Amniotic stem cell (primary cell): Measurements from ENCODE around the gene UBQLN2.
"Not testable (repeated sequence)": the region's sequence is repeated elsewhere in the genome, so short reads cannot be mapped to it uniquely, and the experiment has no call there.

Source experiments
- DNase-seq: peaks from one replicate; lab custom pipeline; 2025; lab: John Stamatoyannopoulos, UW

UBQLN2 gene

DNA sequence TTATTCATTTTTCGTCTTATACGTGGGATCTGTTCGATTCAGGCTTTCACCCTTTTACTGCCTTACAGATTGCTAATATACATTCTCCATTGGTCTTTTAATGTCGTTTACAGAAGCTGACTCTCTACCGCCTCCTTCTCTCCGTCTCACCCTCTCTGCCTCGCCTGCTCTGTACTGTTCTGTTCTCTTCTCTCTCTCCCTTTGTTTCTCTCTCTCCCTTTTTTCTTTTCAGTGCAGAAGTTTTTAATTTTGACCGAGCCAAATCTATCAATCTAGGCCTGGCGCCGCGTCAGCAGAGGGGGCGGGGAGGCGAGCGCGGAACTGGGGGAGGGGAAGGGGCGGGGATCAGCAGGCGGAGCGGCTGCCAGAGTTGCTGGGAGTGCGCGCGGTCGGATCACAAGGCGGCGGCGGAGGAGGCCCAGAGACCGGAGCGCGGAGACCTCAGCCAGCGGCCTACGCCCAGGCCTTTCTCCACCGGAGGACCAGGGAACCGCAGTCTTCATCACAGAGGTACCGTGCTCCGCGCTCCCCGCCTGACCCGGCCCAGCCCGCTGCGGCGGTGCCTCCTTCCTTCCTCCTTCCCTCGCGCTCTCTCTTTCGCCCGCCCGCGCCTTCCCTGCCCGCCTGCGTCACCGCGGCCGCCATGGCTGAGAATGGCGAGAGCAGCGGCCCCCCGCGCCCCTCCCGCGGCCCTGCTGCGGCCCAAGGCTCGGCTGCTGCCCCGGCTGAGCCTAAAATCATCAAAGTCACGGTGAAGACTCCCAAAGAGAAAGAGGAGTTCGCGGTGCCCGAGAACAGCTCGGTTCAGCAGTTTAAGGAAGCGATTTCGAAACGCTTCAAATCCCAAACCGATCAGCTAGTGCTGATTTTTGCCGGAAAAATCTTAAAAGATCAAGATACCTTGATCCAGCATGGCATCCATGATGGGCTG is at the start of gene UBQLN2:
UBQLN2 (plus strand) TSS at position 397 of the 931 bp plus-strand sequence; CDS start at position 644, 247 bp downstream.
- peak; percentile 44 for DNase-seq

DNA sequence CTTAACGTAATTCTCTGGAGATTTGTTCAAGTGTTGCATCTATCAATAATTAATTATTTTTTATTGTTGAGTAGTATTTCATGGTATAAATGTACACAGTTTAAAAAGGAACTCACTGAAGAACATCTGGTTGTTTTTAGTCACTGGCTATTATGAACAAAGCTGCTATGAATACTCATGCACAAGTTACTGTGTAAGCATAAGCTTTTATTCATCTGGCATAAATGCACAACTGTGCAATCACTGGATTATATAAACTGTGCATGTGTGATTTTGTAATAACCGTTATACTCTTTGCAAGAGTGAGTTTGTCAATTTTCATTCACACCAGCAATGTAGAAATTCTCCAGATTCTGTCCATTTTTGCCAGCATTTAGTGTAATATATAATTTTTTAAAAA is 43.8 kb upstream of the UBQLN2 start:
- no peak for DNase-seq

DNA sequence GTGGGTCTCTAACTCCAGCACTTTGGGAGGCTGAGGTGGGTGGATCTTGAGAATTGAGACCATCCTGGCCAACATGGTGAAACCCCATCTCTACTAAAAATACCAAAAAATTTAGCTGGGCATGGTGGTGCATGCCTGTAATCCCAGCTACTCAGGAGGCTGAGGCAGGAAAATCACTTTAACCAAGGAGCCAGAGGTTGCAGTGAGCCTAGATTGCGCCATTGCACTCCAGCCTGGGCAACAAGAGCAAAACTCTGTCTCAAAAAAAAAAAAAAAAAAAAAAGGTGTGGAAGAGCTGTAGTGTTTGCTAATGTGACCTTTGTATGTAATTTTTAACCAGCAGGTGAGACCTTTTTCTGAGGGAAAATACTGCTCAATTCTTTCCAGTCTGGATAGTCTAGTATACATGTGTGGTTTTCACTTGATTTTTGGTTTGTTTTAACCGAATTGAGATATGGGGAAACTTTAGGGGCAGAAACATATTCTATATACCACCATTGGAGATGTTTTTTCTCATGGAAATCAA is 33.9 kb upstream of the UBQLN2 start:
- not testable (repeated sequence) for DNase-seq

GRCh38 chrX:56530011-56530410 is 33.4 kb upstream of the UBQLN2 start:
- DNase-seq = no peak

GRCh38 chrX:56550667-56551066 is 12.8 kb upstream of the UBQLN2 start:
- DNase-seq = no peak

DNA sequence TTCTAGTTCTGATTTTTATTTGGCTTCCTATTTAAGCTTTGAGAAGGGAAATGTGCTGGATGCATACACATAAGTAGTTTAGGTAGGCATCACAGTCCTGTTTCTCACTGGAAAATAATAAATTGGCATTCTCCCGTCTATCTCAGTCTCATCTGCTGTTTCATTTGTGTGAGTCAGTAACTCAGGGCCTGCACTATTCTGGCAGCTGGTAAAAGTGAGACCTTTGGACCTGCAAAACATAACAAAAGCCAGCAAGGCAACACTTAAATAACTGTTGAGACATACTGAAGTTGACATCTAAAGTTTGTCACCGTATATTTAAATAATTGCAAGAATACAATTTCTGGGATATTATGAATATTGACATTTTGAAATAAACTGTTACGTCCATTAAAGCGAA is 8.6 kb upstream of the UBQLN2 start:
- DNase-seq = no peak

GRCh38 chrX:56557376-56557929 is 6.0 kb upstream of the UBQLN2 start:
- DNase-seq = no peak

- no peak for DNase-seq
Observed at GRCh38 chrX:56564164-56564885, 898 bp downstream of the UBQLN2 start.

DNA sequence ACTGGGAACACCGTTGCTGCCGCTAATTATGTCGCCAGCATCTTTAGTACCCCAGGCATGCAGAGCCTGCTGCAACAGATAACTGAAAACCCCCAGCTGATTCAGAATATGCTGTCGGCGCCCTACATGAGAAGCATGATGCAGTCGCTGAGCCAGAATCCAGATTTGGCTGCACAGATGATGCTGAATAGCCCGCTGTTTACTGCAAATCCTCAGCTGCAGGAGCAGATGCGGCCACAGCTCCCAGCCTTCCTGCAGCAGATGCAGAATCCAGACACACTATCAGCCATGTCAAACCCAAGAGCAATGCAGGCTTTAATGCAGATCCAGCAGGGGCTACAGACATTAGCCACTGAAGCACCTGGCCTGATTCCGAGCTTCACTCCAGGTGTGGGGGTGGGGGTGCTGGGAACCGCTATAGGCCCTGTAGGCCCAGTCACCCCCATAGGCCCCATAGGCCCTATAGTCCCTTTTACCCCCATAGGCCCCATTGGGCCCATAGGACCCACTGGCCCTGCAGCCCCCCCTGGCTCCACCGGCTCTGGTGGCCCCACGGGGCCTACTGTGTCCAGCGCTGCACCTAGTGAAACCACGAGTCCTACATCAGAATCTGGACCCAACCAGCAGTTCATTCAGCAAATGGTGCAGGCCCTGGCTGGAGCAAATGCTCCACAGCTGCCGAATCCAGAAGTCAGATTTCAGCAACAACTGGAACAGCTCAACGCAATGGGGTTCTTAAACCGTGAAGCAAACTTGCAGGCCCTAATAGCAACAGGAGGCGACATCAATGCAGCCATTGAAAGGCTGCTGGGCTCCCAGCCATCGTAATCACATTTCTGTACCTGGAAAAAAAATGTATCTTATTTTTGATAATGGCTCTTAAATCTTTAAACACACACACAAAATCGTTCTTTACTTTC is 1.8 kb downstream of the UBQLN2 start:
- DNase-seq = no peak

GRCh38 chrX:56569378-56570057 is 6.1 kb downstream of the UBQLN2 start:
- DNase-seq = no peak

- DNase-seq = no peak
Observed at GRCh38 chrX:56572975-56573374, 9.5 kb downstream of the UBQLN2 start.

DNA sequence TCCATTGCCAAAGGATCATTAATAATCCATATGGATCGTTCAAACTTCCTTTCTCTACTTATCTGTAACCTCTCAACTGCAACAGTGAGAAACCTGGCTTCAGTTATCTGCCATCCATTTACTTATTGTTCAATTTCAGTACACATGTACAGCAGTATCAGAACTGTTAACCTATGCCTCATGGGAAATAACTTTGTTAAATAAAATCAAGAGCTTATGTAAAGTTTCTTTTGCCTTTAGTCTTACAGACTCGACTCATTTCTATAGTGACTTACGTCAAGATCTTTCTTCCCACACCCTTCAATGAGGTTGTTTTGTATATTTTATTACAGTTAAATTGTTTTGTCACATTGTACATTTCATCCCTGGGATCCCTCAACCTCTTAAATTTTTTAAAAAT is 11.4 kb downstream of the UBQLN2 start:
- DNase-seq = no peak

GRCh38 chrX:56576721-56577120 is 13.3 kb downstream of the UBQLN2 start:
- no peak for DNase-seq

DNA sequence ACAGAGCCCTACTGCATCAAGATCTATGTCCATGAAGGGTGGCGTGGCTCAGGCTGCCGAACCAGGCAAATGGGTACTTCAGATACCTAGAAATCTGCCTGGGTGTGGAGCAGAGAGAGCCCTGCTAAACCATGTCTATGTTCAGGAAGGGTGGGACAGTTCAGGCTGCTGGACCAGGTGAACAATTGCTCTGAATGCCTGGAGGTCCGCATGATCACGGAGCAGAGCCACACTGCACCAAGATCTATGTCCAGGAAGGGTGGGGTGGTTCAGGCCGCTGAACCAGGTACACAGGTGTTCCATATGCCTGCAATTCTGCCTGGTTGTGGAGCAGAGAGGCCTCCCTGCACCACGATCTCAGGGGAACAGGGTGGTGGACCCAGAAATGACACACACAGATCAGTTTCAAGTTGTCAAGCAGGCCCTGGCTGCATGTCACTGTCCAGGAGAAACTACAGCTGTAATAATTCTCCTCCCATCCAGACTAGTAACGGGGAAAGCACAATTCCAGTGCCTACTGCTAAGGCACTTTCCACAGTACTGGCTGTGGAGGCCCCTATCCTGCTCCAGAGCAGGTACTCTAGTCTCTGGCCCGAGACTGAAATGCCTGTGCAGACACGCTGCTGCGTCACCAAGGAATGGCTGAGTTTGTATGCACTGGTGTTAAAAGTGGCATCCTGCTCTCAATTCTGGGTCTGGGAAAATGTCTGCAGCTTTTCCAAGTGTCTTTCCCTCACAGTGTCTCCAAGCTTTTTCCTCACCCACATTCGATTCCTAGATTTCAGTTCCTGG is 25.2 kb downstream of the UBQLN2 start:
- DNase-seq = no peak

- DNase-seq = not testable (repeated sequence)
Observed at GRCh38 chrX:56591830-56592229, 28.4 kb downstream of the UBQLN2 start.

- no peak for DNase-seq
Observed at GRCh38 chrX:56600141-56600540, 36.7 kb downstream of the UBQLN2 start.

DNA sequence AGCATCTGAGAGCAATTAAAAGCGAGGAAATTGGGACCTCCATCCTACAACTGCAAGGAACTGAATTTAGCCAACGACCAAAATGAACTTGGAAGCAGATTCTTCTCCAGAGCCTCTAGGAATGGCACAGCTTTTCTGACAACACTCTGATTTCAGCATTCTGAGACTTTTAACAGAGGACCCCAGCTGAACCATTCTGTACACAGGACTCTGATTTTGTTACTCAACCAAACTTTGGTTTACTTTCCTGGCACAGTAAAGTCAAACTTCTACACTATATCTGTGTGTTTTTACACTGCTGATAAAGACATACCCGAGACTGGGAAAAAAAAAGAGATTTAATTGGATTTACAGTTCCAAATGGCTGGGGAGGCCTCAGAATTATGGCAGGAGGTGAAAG is 37.6 kb downstream of the UBQLN2 start:
- no peak for DNase-seq

DNA sequence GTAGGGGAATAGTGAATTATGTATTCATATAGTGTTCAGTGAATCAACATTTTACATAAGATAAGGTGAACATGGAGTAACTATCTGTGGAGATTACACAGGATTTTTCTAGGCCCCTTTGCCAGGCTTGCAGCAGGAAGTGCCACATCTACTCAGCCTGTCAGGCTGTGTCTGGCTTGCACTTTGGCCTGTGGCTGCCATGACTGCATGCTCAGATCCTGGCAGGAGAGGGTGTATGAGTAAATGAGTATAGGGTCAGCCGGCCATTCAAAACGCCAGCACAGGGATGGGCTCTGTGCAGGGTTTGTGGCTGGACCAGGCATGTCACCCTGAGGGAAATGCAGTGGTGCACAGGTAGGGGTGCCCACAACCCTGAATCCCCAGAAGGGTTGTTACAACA is 51.9 kb downstream of the UBQLN2 start:
- no peak for DNase-seq
